H9 (cell line): ENCODE data around the gene PRKAG1. TPM values are rescaled to one million over a fixed set of nuclear protein-coding genes. Genes with fewer than 3 reads are reported as not detected.

Source experiments
- DNase-seq: peaks from one replicate; pipeline ENCODE4 v3.0.0-alpha.2; 2017
- H2AFZ ChIP-seq: one replicate; pipeline ENCODE4 v1.6.1; 2013; ENCODE audit warnings: mild to moderate bottlenecking, low read length, control low read depth, moderate library complexity
- H2AK5ac ChIP-seq: 2 replicates; pipeline ENCODE4 v1.6.1; 2013; ENCODE audit warnings: low read length, control low read depth, mixed read lengths; ENCODE audit not compliant: insufficient read length
- H2BK120ac ChIP-seq: one replicate; pipeline ENCODE4 v1.6.1; 2013; ENCODE audit warnings: low read depth, mild to moderate bottlenecking, low read length, control low read depth, inconsistent platforms; ENCODE audit not compliant: poor library complexity, severe bottlenecking
- H2BK12ac ChIP-seq: 2 replicates; pipeline ENCODE4 v1.6.1; 2013; ENCODE audit warnings: low read length, control low read depth, mixed read lengths, low read depth; ENCODE audit not compliant: insufficient read length
- H2BK15ac ChIP-seq: 2 replicates; pipeline ENCODE4 v1.6.1; 2013; ENCODE audit warnings: low read depth, low read length, control low read depth
- H2BK20ac ChIP-seq: one replicate; pipeline ENCODE4 v1.6.1; 2013; ENCODE audit warnings: low read depth, mild to moderate bottlenecking, low read length, control low read depth, inconsistent platforms; ENCODE audit not compliant: poor library complexity, severe bottlenecking
- H2BK5ac ChIP-seq: 2 replicates; pipeline ENCODE4 v1.6.1; 2013; ENCODE audit warnings: low read length, control low read depth, mixed read lengths; ENCODE audit not compliant: insufficient read length
- H3K14ac ChIP-seq: 2 replicates; pipeline ENCODE4 v1.6.1; 2013; ENCODE audit warnings: low read length, control low read depth; ENCODE audit not compliant: insufficient read depth
- H3K18ac ChIP-seq: 2 replicates; pipeline ENCODE4 v1.6.1; 2013; ENCODE audit warnings: low read depth, mild to moderate bottlenecking, mixed read lengths, low read length, control low read depth; ENCODE audit not compliant: insufficient read length
- H3K23ac ChIP-seq: 2 replicates; pipeline ENCODE4 v1.6.1; 2013; ENCODE audit warnings: low read length, control low read depth, mixed read lengths, low read depth; ENCODE audit not compliant: insufficient read length
- H3K23me2 ChIP-seq: 2 replicates; pipeline ENCODE4 v1.6.1; 2013; ENCODE audit warnings: low read depth, mild to moderate bottlenecking, mixed read lengths, low read length, control low read depth; ENCODE audit not compliant: insufficient read length, poor library complexity, severe bottlenecking
- H3K27ac ChIP-seq: 2 replicates; pipeline ENCODE4 v1.5.1; 2013; ENCODE audit warnings: low read length, control low read depth, mixed read lengths, low read depth; ENCODE audit not compliant: insufficient read length
- H3K27me3 ChIP-seq: 2 replicates; pipeline ENCODE4 v1.6.1; 2013; ENCODE audit warnings: low read length, control low read depth, inconsistent platforms; ENCODE audit not compliant: insufficient read depth
- H3K4ac ChIP-seq: 2 replicates; pipeline ENCODE4 v1.6.1; 2013; ENCODE audit warnings: low read depth, mild to moderate bottlenecking, control low read depth, inconsistent platforms, low read length, moderate library complexity
- H3K4me1 ChIP-seq: 2 replicates; pipeline ENCODE4 v1.6.1; 2013; ENCODE audit warnings: low read length, control low read depth, inconsistent platforms; ENCODE audit not compliant: insufficient read depth
- H3K4me2 ChIP-seq: 2 replicates; pipeline ENCODE4 v1.6.1; 2013; ENCODE audit warnings: low read length, control low read depth, mixed read lengths; ENCODE audit not compliant: insufficient read length, insufficient read depth
- H3K56ac ChIP-seq: 2 replicates; pipeline ENCODE4 v1.6.1; 2013; ENCODE audit warnings: low read depth, mild to moderate bottlenecking, mixed read lengths, low read length, control low read depth; ENCODE audit not compliant: insufficient read length
- H3K79me1 ChIP-seq: 2 replicates; pipeline ENCODE4 v1.6.1; 2013; ENCODE audit warnings: low read depth, mild to moderate bottlenecking, moderate library complexity, low read length, control low read depth, inconsistent platforms; ENCODE audit not compliant: insufficient read depth, poor library complexity, severe bottlenecking
- H3K79me2 ChIP-seq: 2 replicates; pipeline ENCODE4 v1.6.1; 2013; ENCODE audit warnings: low read length, control low read depth, inconsistent platforms; ENCODE audit not compliant: insufficient read depth
- H3K9ac ChIP-seq: 2 replicates; pipeline ENCODE4 v1.6.1; 2013; ENCODE audit warnings: low read length, control low read depth, mixed read lengths; ENCODE audit not compliant: insufficient read length; ENCODE audit errors: extremely low read depth
- H3K9me3 ChIP-seq: one replicate; pipeline ENCODE4 v1.6.1; 2013; ENCODE audit warnings: low read depth, low read length, inconsistent platforms; ENCODE audit not compliant: control insufficient read depth
- H3T11ph ChIP-seq: one replicate; pipeline ENCODE4 v1.6.1; 2013; ENCODE audit warnings: mild to moderate bottlenecking, low read length, control low read depth, inconsistent platforms
- H4K20me1 ChIP-seq: one replicate; pipeline ENCODE4 v1.6.1; 2013; ENCODE audit not compliant: control insufficient read depth, insufficient read length, insufficient read depth
- H4K5ac ChIP-seq: 2 replicates; pipeline ENCODE4 v1.6.1; 2013; ENCODE audit warnings: low read depth, mild to moderate bottlenecking, mixed read lengths, low read length, control low read depth; ENCODE audit not compliant: insufficient read length
- H4K8ac ChIP-seq: replicated peaks from 2 replicates; pipeline ENCODE4 v1.6.1; 2013; ENCODE audit warnings: low read length, control low read depth, mixed read lengths, low read depth; ENCODE audit not compliant: insufficient read length
- H4K91ac ChIP-seq: 2 replicates; pipeline ENCODE4 v1.6.1; 2013; ENCODE audit warnings: low read depth, mild to moderate bottlenecking, moderate library complexity, mixed read lengths, low read length, control low read depth; ENCODE audit not compliant: insufficient read length
- H3K27ac Mint-ChIP-seq, 3 experiments: 2 replicates in 2 of 3; 3 replicates in 1 of 3; pipeline ENCODE4 v1.8.0; 2020 to 2021; ENCODE audit warnings: mixed read lengths in 3 of 3, mild to moderate bottlenecking in 1 of 3, moderate library complexity in 1 of 3
- H3K27me3 Mint-ChIP-seq: 2 replicates; pipeline ENCODE4 v1.8.0; 2021; ENCODE audit warnings: low read depth, mild to moderate bottlenecking, moderate library complexity, mixed read lengths
- H3K36me3 Mint-ChIP-seq, 3 experiments: 2 replicates in 2 of 3; 3 replicates in 1 of 3; pipeline ENCODE4 v1.8.0; 2020 to 2021; ENCODE audit warnings: low read depth in 3 of 3, mixed read lengths in 3 of 3; ENCODE audit not compliant: insufficient read depth in 1 of 3
- H3K4me1 Mint-ChIP-seq, 2 experiments: 2 replicates each; pipeline ENCODE4 v1.8.0; 2020; ENCODE audit warnings: mixed read lengths in 2 of 2
- H3K4me3 Mint-ChIP-seq, 2 experiments: 2 replicates in 1 of 2; 3 replicates in 1 of 2; pipeline ENCODE4 v1.8.0; 2020 to 2021; ENCODE audit warnings: mild to moderate bottlenecking in 2 of 2, mixed read lengths in 2 of 2, moderate library complexity in 1 of 2
- H3K9me3 Mint-ChIP-seq, 2 experiments: 2 replicates in 1 of 2; 3 replicates in 1 of 2; pipeline ENCODE4 v1.8.0; 2020; ENCODE audit warnings: mild to moderate bottlenecking in 2 of 2, mixed read lengths in 2 of 2, moderate library complexity in 1 of 2
- WGBS: extraction: QIAGEN DNeasy Blood & Tissue Kit; methylation state at CpG from one replicate; pipeline ENCODE4 v1.1.7; 2013; ENCODE audit warnings: missing lambda C conversion rate, low lambda C conversion rate, mixed read lengths; ENCODE audit not compliant: insufficient read length; ENCODE audit errors: extremely low coverage; 5-methylcytosine and 5-hydroxymethylcytosine counted together
- total RNA-seq: library from RNA; stranded (reverse); gene quantifications from 2 replicates; pipeline ENCODE4 v1.2.1, GENCODE V29; 2021
- TF ChIP-seq, protein P1 (sequence below): fragments of 200-600 bp; sonication (generic); conservative IDR thresholded peaks from 3 replicates; pipeline ENCODE4 v1.8.0; 2021; ENCODE audit warnings: antibody characterized with exemption, mild to moderate bottlenecking

PRKAG1 gene
- total RNA-seq, 1 experiment from 2014 or later: 34.8 TPM

DNA sequence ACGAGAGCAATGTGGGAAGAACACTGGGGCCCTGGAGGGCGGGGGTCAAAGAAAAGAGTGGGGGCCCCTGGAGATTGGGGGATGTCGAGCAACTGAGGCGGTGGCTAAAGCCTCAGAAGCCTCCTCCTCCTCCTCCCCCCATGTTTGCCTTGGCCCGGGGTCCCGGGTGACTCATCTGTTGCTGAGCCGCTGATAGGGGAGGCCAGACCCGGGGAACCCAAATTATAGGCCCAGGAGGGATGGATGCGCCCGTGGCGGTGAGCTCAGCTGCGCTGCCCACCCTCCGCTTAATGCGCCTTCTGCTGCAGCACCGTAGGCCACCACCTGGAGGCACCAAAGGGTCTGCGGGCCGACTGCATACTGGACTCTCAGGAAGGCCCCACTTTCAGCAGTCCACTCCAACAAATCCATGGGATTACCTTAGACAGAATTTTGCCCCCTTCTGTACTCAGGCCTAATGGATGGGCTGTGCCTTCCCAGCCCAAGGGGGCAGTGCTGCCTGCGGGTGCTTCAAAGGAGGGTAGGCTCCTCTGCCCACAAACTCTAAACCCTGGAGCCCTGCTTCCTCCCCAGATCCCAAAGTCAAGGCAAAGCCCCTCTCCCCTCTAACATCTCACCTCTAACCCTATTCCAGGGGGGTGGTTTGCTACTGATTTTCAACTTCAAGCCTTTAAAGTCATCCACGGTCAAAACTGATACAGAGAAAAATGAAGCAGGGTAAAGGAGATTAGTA is 44.5 kb downstream of the PRKAG1 start:
- no peak overlapping the region for H2AFZ ChIP-seq
- H3T11ph ChIP-seq: no peak overlapping the region
- H4K8ac ChIP-seq: no peak overlapping the region
- no peak overlapping the region for H4K5ac ChIP-seq
- no peaks in the 10 kb centered on the region for H3K79me1 ChIP-seq
- DNase-seq: peak; percentile 83
- H2BK20ac ChIP-seq: no peak overlapping the region
- no peak overlapping the region for H3K56ac ChIP-seq
- H3K27ac Mint-ChIP-seq: no peak overlapping the region
- H3K4me1 ChIP-seq: peaks cover under 1% of the 10 kb centered on the region; the same call in 1 of the 2 replicates
- H3K4me1 Mint-ChIP-seq: peaks cover 32 to 41% of the 10 kb centered on the region in 2 experiments
- peaks cover 9% of the 10 kb centered on the region for H3K23me2 ChIP-seq
- H3K79me2 ChIP-seq: no peaks in the 10 kb centered on the region
- H3K23ac ChIP-seq: no peak overlapping the region
- no peak overlapping the region for H2BK5ac ChIP-seq
- no peak overlapping the region for H3K27ac ChIP-seq
- H2BK120ac ChIP-seq: no peak overlapping the region
- no peaks in the 10 kb centered on the region for H3K9me3 ChIP-seq
- no peaks in the 10 kb centered on the region; a peak in 1 of 7 replicates for H3K36me3 Mint-ChIP-seq
- no peak overlapping the region for H4K91ac ChIP-seq
- H3K4me3 Mint-ChIP-seq: peak overlapping the region in 1 of 2 experiments; percentile 55; a peak in 2 of 5 replicates
- no peak overlapping the region for H2BK15ac ChIP-seq
- TF ChIP-seq, protein P1, sequence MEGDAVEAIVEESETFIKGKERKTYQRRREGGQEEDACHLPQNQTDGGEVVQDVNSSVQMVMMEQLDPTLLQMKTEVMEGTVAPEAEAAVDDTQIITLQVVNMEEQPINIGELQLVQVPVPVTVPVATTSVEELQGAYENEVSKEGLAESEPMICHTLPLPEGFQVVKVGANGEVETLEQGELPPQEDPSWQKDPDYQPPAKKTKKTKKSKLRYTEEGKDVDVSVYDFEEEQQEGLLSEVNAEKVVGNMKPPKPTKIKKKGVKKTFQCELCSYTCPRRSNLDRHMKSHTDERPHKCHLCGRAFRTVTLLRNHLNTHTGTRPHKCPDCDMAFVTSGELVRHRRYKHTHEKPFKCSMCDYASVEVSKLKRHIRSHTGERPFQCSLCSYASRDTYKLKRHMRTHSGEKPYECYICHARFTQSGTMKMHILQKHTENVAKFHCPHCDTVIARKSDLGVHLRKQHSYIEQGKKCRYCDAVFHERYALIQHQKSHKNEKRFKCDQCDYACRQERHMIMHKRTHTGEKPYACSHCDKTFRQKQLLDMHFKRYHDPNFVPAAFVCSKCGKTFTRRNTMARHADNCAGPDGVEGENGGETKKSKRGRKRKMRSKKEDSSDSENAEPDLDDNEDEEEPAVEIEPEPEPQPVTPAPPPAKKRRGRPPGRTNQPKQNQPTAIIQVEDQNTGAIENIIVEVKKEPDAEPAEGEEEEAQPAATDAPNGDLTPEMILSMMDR: peak; percentile 77
- H3K18ac ChIP-seq: no peak overlapping the region
- no peak overlapping the region for H3K4ac ChIP-seq
- H3K14ac ChIP-seq: no peak overlapping the region
- H4K20me1 ChIP-seq: no peaks in the 10 kb centered on the region
- H2BK12ac ChIP-seq: no peak overlapping the region
- no peak overlapping the region for H3K4me2 ChIP-seq
- WGBS: no CpG with 5 or more reads among the region's 19 CpGs
- no peak overlapping the region for H3K9ac ChIP-seq
- H3K9me3 Mint-ChIP-seq: peaks cover 5 to 6% of the 10 kb centered on the region in 2 experiments; a peak in 4 of 5 replicates
- H3K27me3 ChIP-seq: peaks cover 91% of the 10 kb centered on the region
- H2AK5ac ChIP-seq: no peak overlapping the region
- H3K27me3 Mint-ChIP-seq: peaks cover 99% of the 10 kb centered on the region
